HS-27A (cell line): ENCODE data around the gene GUCY2D.

Experiments used
- DNase-seq: peaks from one replicate; pipeline ENCODE4 v3.0.0-alpha.2; 2012; ENCODE audit warnings: low read depth, missing footprints

Gene GUCY2D

GRCh38 chr17:8064561-8065019 lies 62.2 kb downstream of the GUCY2D start:
- no peak for DNase-seq

DNA sequence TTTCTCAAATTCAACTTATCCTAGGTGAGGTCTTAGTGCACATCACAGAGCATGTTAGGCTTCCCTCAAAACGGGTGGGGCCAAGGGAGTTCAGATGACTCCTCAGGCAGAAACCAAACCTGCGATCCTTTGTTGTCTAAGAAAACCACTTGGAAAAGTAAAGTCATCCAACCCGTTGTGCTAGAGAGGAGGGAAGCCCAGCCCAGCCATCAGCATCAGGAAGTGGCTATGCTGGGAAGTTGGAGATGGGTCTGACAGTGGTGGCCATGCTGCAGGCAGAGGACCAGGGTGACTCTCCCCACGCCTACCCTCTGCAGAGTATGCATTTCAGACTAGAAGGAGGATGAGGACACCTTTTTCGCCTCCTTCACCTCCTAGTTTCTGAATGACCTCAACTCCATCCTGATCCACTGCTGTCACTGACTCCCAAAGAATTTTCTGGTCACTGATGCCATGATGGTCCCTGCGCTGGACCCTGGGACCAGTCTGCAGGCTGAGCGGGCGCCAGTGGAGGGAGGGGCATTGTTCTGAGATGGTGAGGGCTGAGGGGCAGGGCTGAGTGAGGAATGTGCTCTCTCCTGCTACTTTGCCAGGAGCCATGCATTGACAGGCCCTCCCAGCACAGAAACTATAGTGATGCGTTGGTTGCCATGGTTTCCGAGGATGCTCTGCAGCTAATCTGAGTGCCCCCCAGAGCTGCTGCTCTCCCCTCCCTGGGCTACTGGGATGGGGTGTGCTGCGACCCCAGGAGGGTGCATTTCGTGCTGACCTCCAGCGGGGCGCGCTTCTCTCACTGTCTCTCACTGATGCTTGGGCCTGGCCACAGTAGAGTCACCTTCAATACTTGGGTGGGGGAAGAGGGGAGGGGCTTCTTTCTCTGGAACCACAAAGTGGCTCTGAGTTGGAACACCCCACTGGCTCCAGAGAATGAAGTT lies 64.7 kb downstream of the GUCY2D start:
- no peak for DNase-seq

- no peak for DNase-seq
Observed at GRCh38 chr17:8067806-8068205, 65.4 kb downstream of the GUCY2D start.

GRCh38 chr17:8068736-8069586 lies 66.5 kb downstream of the GUCY2D start:
- DNase-seq = no peak

DNA sequence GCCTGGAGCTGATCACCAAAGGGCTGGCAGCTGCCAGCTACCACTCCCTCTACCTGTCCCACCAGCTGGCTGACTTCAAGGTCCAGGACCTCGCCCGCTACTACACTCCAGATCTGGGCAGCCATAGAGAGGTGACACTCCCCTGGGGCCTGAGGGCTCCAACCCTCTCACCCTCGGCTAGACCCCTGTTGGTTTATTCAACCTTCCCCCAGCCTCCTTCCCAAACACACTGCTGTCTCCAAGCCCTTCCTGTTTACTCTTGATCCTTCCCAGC lies 67.1 kb downstream of the GUCY2D start:
- no peak for DNase-seq
